GM12892 (cell line): ENCODE results near the gene CFAP46.

Experiments used
- POLR2A ChIP-seq: IDR thresholded peaks from 2 replicates; pipeline ENCODE4 v1.6.1; 2011; ENCODE audit warnings: low read depth, low read length, control low read depth
- POLR2AphosphoS5 ChIP-seq: IDR thresholded peaks from 2 replicates; pipeline ENCODE4 v1.6.1; 2011; ENCODE audit warnings: low read depth, low read length, control low read depth

GRCh38 chr10:132965411-132966057 is 23.2 kb upstream of the CFAP46 start:
- TF ChIP-seq POLR2A (no peak), POLR2AphosphoS5 (no peak)
